OCI-LY1 (cell line): ENCODE measurements around the gene NKRF.
A peak's percentile ranks its signal among the peaks of the same experiment; 100 is the strongest.

ENCODE experiments used
- H2AFZ ChIP-seq: fragments of 200-600 bp; sonication (generic), shearing (Covaris generic); 2 replicates; pipeline ENCODE4 v1.6.0; 2014; ENCODE audit warnings: antibody characterized with exemption, mild to moderate bottlenecking, low read length
- H3F3A ChIP-seq: fragments of 200-600 bp; sonication (generic), shearing (Covaris generic); 2 replicates; pipeline ENCODE4 v1.6.0; 2014; ENCODE audit warnings: mild to moderate bottlenecking, antibody characterized with exemption, low read length, moderate library complexity; ENCODE audit not compliant: insufficient read depth
- H3K27ac ChIP-seq: fragments of 200-600 bp; sonication (generic); 2 replicates; pipeline ENCODE4 v1.5.1; 2014; ENCODE audit warnings: low read length, mixed run types, mild to moderate bottlenecking, low read depth; ENCODE audit not compliant: poor library complexity, severe bottlenecking
- H3K27me3 ChIP-seq: fragments of 200-600 bp; sonication (generic); 2 replicates; pipeline ENCODE4 v1.6.0; 2014; ENCODE audit warnings: antibody characterized with exemption, mild to moderate bottlenecking, low read length, moderate library complexity; ENCODE audit not compliant: insufficient read depth
- H3K36me3 ChIP-seq: fragments of 200-600 bp; sonication (generic); 2 replicates; pipeline ENCODE4 v1.6.1; 2014; ENCODE audit warnings: mild to moderate bottlenecking, antibody characterized with exemption, low read length, moderate library complexity, mixed read lengths; ENCODE audit not compliant: insufficient read depth
- H3K4me1 ChIP-seq: fragments of 200-600 bp; sonication (generic); 2 replicates; pipeline ENCODE4 v1.5.1; 2014; ENCODE audit warnings: mild to moderate bottlenecking, low read length, moderate library complexity; ENCODE audit not compliant: insufficient read depth, severe bottlenecking
- H3K4me2 ChIP-seq: fragments of 200-600 bp; sonication (generic), shearing (Covaris generic); 2 replicates; pipeline ENCODE4 v1.6.1; 2014; ENCODE audit warnings: low read length
- H3K4me3 ChIP-seq: fragments of 200-600 bp; sonication (generic); 2 replicates; pipeline ENCODE4 v1.5.1; 2014; ENCODE audit warnings: low read length, low read depth, mild to moderate bottlenecking, mixed read lengths; ENCODE audit not compliant: poor library complexity, severe bottlenecking
- H3K79me2 ChIP-seq: fragments of 200-600 bp; shearing (Covaris generic); 2 replicates; pipeline ENCODE4 v1.6.1; 2016; ENCODE audit warnings: mixed run types, low read length, mixed read lengths; ENCODE audit not compliant: insufficient read depth
- H3K9ac ChIP-seq: fragments of 200-600 bp; sonication (generic), shearing (Covaris generic); 2 replicates; pipeline ENCODE4 v1.6.1; 2014; ENCODE audit warnings: mild to moderate bottlenecking, low read length, mixed read lengths
- H3K9me2 ChIP-seq: fragments of 200-600 bp; sonication (generic), shearing (Covaris generic); 2 replicates; pipeline ENCODE4 v1.6.1; 2014; ENCODE audit warnings: low read depth, mild to moderate bottlenecking, low read length, mixed read lengths
- H3K9me3 ChIP-seq: fragments of 200-600 bp; shearing (Covaris generic); 2 replicates; pipeline ENCODE4 v1.6.1; 2014; ENCODE audit warnings: low read length, mixed read lengths
- H4K20me1 ChIP-seq: fragments of 200-600 bp; sonication (generic), shearing (Covaris generic); 2 replicates; pipeline ENCODE4 v1.6.0; 2016; ENCODE audit warnings: mild to moderate bottlenecking, low read length; ENCODE audit not compliant: insufficient read depth
- CTCF ChIP-seq: fragments of 200-600 bp; sonication (generic), shearing (Covaris generic); IDR thresholded peaks from 2 replicates; pipeline ENCODE4 v1.5.1; 2017; ENCODE audit warnings: mild to moderate bottlenecking, antibody characterized with exemption, low read length, moderate library complexity, mixed read lengths
- EZH2 ChIP-seq: fragments of 200-600 bp; sonication (generic), shearing (Covaris generic); IDR thresholded peaks from 2 replicates; pipeline ENCODE4 v1.8.0; 2017; ENCODE audit warnings: borderline replicate concordance, mixed run types, mild to moderate bottlenecking, antibody characterized with exemption, low read length, moderate library complexity, mixed read lengths

The NKRF gene

DNA sequence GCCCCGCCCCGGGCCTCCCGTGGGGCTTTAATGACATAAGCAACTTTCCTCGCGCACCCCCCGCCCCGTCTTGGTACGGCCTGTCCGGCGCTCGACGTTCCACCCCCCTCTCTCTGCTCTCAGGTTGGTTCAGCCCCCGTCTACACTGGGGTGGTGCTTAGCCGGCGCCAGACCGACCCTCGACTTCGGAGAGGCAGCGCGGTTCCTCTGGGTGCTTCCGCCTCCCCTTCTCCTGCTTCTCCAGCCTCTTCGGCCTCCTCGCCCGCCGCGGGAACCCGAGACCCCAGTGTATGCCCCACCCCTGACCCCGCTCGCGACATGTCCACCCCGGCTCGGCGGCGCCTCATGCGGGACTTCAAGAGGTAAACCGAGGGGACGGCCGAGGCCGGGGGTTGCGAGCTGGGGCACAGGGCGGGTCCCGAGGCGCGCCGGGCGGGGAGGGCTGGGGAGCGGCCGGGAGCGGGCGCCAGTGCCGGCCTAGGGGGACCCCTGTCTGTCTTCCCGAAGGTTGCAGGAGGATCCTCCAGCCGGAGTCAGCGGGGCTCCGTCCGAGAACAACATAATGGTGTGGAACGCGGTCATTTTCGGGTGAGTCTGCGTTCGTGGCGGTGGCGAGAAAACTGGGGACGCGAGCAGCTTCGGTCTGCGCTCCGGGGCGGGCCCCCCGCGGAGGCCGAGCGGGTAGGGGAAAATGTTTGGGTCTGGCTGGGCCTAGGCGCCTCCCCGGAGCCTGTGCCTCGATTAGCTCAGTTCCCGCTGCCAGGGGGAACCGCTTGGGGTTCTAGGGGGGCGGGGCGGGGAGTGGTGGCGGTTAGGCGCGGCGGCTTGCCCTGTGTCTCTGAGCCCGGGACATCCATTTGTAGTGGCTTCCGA is 31.6 kb downstream of the NKRF start, which contains the start of gene UBE2A:
Gene UBE2A (plus strand): TSS at position 170 of the 873 bp plus-strand sequence. CDS start 149 bp downstream, at position 319.
- Histone ChIP-seq H3K27ac (peak within 1 kb of the TSS; percentile 47), H3K4me2 (peak within 1 kb of the TSS; percentile 90), H3K36me3 (peaks cover 8% of the 10 kb centered on the region; the same call in 1 of the 2 replicates), H3K27me3 (no peaks in the 10 kb centered on the region), H3K4me1 (peaks cover 49% of the 10 kb centered on the region), H3K79me2 (peaks cover 9% of the 10 kb centered on the region), H3K9ac (peak within 1 kb of the TSS; percentile 94), H3K9me2 (no peaks in the 10 kb centered on the region), H2AFZ (no peak within 1 kb of the TSS), H3F3A (no peaks in the 10 kb centered on the region), H3K4me3 (peak within 1 kb of the TSS; percentile 94), H4K20me1 (no peaks in the 10 kb centered on the region), H3K9me3 (no peaks in the 10 kb centered on the region)
- peak; percentile 9; the same call in 1 of the 2 replicates for TF ChIP-seq CTCF
- TF ChIP-seq EZH2: no peak

- peak overlapping the region; percentile 94 for H3K4me3 ChIP-seq
- peak overlapping the region; percentile 74 for H3K4me2 ChIP-seq
- no peaks in the 10 kb centered on the region for H3F3A ChIP-seq
- no peaks in the 10 kb centered on the region for H3K27me3 ChIP-seq
- H3K36me3 ChIP-seq: peaks cover 8% of the 10 kb centered on the region; the same call in 1 of the 2 replicates
- no peaks in the 10 kb centered on the region for H3K9me3 ChIP-seq
- H2AFZ ChIP-seq: no peak overlapping the region
- no peak for TF ChIP-seq CTCF
- no peak for TF ChIP-seq EZH2
- peak overlapping the region; percentile 62 for H3K9ac ChIP-seq
- H3K27ac ChIP-seq: no peak overlapping the region
- H4K20me1 ChIP-seq: no peaks in the 10 kb centered on the region
- H3K4me1 ChIP-seq: peaks cover 42% of the 10 kb centered on the region
- H3K9me2 ChIP-seq: no peaks in the 10 kb centered on the region
- peaks cover 9% of the 10 kb centered on the region for H3K79me2 ChIP-seq
Observed at GRCh38 chrX:119573840-119574393, 32.3 kb downstream of the NKRF start.

GRCh38 chrX:119573222-119573621 is 33.0 kb downstream of the NKRF start:
- Histone ChIP-seq H3F3A (no peaks in the 10 kb centered on the region), H3K9ac (peak overlapping the region; percentile 62; the same call in 1 of the 2 replicates), H4K20me1 (no peaks in the 10 kb centered on the region), H3K9me2 (no peaks in the 10 kb centered on the region), H2AFZ (no peak overlapping the region), H3K4me3 (peak overlapping the region; percentile 94), H3K27me3 (no peaks in the 10 kb centered on the region), H3K4me2 (peak overlapping the region; percentile 74), H3K4me1 (peaks cover 35% of the 10 kb centered on the region), H3K36me3 (peaks cover 8% of the 10 kb centered on the region; the same call in 1 of the 2 replicates), H3K27ac (no peak overlapping the region), H3K9me3 (no peaks in the 10 kb centered on the region), H3K79me2 (peaks cover 9% of the 10 kb centered on the region)
- TF ChIP-seq CTCF (no peak), EZH2 (no peak)
